H9 (cell line): ENCODE measurements around the gene SNX15. TPM values are rescaled to one million over a fixed set of nuclear protein-coding genes. Genes with fewer than 3 reads are reported as not detected.

ENCODE experiments used
- DNase-seq: peaks from one replicate; pipeline ENCODE4 v3.0.0-alpha.2; 2017
- H2AFZ ChIP-seq: one replicate; pipeline ENCODE4 v1.6.1; 2013; ENCODE audit warnings: mild to moderate bottlenecking, low read length, control low read depth, moderate library complexity
- H2AK5ac ChIP-seq: 2 replicates; pipeline ENCODE4 v1.6.1; 2013; ENCODE audit warnings: low read length, control low read depth, mixed read lengths; ENCODE audit not compliant: insufficient read length
- H2BK120ac ChIP-seq: one replicate; pipeline ENCODE4 v1.6.1; 2013; ENCODE audit warnings: low read depth, mild to moderate bottlenecking, low read length, control low read depth, inconsistent platforms; ENCODE audit not compliant: poor library complexity, severe bottlenecking
- H2BK12ac ChIP-seq: 2 replicates; pipeline ENCODE4 v1.6.1; 2013; ENCODE audit warnings: low read length, control low read depth, mixed read lengths, low read depth; ENCODE audit not compliant: insufficient read length
- H2BK15ac ChIP-seq: 2 replicates; pipeline ENCODE4 v1.6.1; 2013; ENCODE audit warnings: low read depth, low read length, control low read depth
- H2BK20ac ChIP-seq: one replicate; pipeline ENCODE4 v1.6.1; 2013; ENCODE audit warnings: low read depth, mild to moderate bottlenecking, low read length, control low read depth, inconsistent platforms; ENCODE audit not compliant: poor library complexity, severe bottlenecking
- H2BK5ac ChIP-seq: 2 replicates; pipeline ENCODE4 v1.6.1; 2013; ENCODE audit warnings: low read length, control low read depth, mixed read lengths; ENCODE audit not compliant: insufficient read length
- H3K14ac ChIP-seq: 2 replicates; pipeline ENCODE4 v1.6.1; 2013; ENCODE audit warnings: low read length, control low read depth; ENCODE audit not compliant: insufficient read depth
- H3K18ac ChIP-seq: 2 replicates; pipeline ENCODE4 v1.6.1; 2013; ENCODE audit warnings: low read depth, mild to moderate bottlenecking, mixed read lengths, low read length, control low read depth; ENCODE audit not compliant: insufficient read length
- H3K23ac ChIP-seq: 2 replicates; pipeline ENCODE4 v1.6.1; 2013; ENCODE audit warnings: low read length, control low read depth, mixed read lengths, low read depth; ENCODE audit not compliant: insufficient read length
- H3K23me2 ChIP-seq: 2 replicates; pipeline ENCODE4 v1.6.1; 2013; ENCODE audit warnings: low read depth, mild to moderate bottlenecking, mixed read lengths, low read length, control low read depth; ENCODE audit not compliant: insufficient read length, poor library complexity, severe bottlenecking
- H3K27ac ChIP-seq: 2 replicates; pipeline ENCODE4 v1.5.1; 2013; ENCODE audit warnings: low read length, control low read depth, mixed read lengths, low read depth; ENCODE audit not compliant: insufficient read length
- H3K27me3 ChIP-seq: 2 replicates; pipeline ENCODE4 v1.6.1; 2013; ENCODE audit warnings: low read length, control low read depth, inconsistent platforms; ENCODE audit not compliant: insufficient read depth
- H3K4ac ChIP-seq: 2 replicates; pipeline ENCODE4 v1.6.1; 2013; ENCODE audit warnings: low read depth, mild to moderate bottlenecking, control low read depth, inconsistent platforms, low read length, moderate library complexity
- H3K4me1 ChIP-seq: 2 replicates; pipeline ENCODE4 v1.6.1; 2013; ENCODE audit warnings: low read length, control low read depth, inconsistent platforms; ENCODE audit not compliant: insufficient read depth
- H3K4me2 ChIP-seq: 2 replicates; pipeline ENCODE4 v1.6.1; 2013; ENCODE audit warnings: low read length, control low read depth, mixed read lengths; ENCODE audit not compliant: insufficient read length, insufficient read depth
- H3K56ac ChIP-seq: 2 replicates; pipeline ENCODE4 v1.6.1; 2013; ENCODE audit warnings: low read depth, mild to moderate bottlenecking, mixed read lengths, low read length, control low read depth; ENCODE audit not compliant: insufficient read length
- H3K79me1 ChIP-seq: 2 replicates; pipeline ENCODE4 v1.6.1; 2013; ENCODE audit warnings: low read depth, mild to moderate bottlenecking, moderate library complexity, low read length, control low read depth, inconsistent platforms; ENCODE audit not compliant: insufficient read depth, poor library complexity, severe bottlenecking
- H3K79me2 ChIP-seq: 2 replicates; pipeline ENCODE4 v1.6.1; 2013; ENCODE audit warnings: low read length, control low read depth, inconsistent platforms; ENCODE audit not compliant: insufficient read depth
- H3K9ac ChIP-seq: 2 replicates; pipeline ENCODE4 v1.6.1; 2013; ENCODE audit warnings: low read length, control low read depth, mixed read lengths; ENCODE audit not compliant: insufficient read length; ENCODE audit errors: extremely low read depth
- H3K9me3 ChIP-seq: one replicate; pipeline ENCODE4 v1.6.1; 2013; ENCODE audit warnings: low read depth, low read length, inconsistent platforms; ENCODE audit not compliant: control insufficient read depth
- H3T11ph ChIP-seq: one replicate; pipeline ENCODE4 v1.6.1; 2013; ENCODE audit warnings: mild to moderate bottlenecking, low read length, control low read depth, inconsistent platforms
- H4K20me1 ChIP-seq: one replicate; pipeline ENCODE4 v1.6.1; 2013; ENCODE audit not compliant: control insufficient read depth, insufficient read length, insufficient read depth
- H4K5ac ChIP-seq: 2 replicates; pipeline ENCODE4 v1.6.1; 2013; ENCODE audit warnings: low read depth, mild to moderate bottlenecking, mixed read lengths, low read length, control low read depth; ENCODE audit not compliant: insufficient read length
- H4K8ac ChIP-seq: replicated peaks from 2 replicates; pipeline ENCODE4 v1.6.1; 2013; ENCODE audit warnings: low read length, control low read depth, mixed read lengths, low read depth; ENCODE audit not compliant: insufficient read length
- H4K91ac ChIP-seq: 2 replicates; pipeline ENCODE4 v1.6.1; 2013; ENCODE audit warnings: low read depth, mild to moderate bottlenecking, moderate library complexity, mixed read lengths, low read length, control low read depth; ENCODE audit not compliant: insufficient read length
- H3K27ac Mint-ChIP-seq, 3 experiments: 2 replicates in 2 of 3; 3 replicates in 1 of 3; pipeline ENCODE4 v1.8.0; 2020 to 2021; ENCODE audit warnings: mixed read lengths in 3 of 3, mild to moderate bottlenecking in 1 of 3, moderate library complexity in 1 of 3
- H3K27me3 Mint-ChIP-seq: 2 replicates; pipeline ENCODE4 v1.8.0; 2021; ENCODE audit warnings: low read depth, mild to moderate bottlenecking, moderate library complexity, mixed read lengths
- H3K36me3 Mint-ChIP-seq, 3 experiments: 2 replicates in 2 of 3; 3 replicates in 1 of 3; pipeline ENCODE4 v1.8.0; 2020 to 2021; ENCODE audit warnings: low read depth in 3 of 3, mixed read lengths in 3 of 3; ENCODE audit not compliant: insufficient read depth in 1 of 3
- H3K4me1 Mint-ChIP-seq, 2 experiments: 2 replicates each; pipeline ENCODE4 v1.8.0; 2020; ENCODE audit warnings: mixed read lengths in 2 of 2
- H3K4me3 Mint-ChIP-seq, 2 experiments: 2 replicates in 1 of 2; 3 replicates in 1 of 2; pipeline ENCODE4 v1.8.0; 2020 to 2021; ENCODE audit warnings: mild to moderate bottlenecking in 2 of 2, mixed read lengths in 2 of 2, moderate library complexity in 1 of 2
- H3K9me3 Mint-ChIP-seq, 2 experiments: 2 replicates in 1 of 2; 3 replicates in 1 of 2; pipeline ENCODE4 v1.8.0; 2020; ENCODE audit warnings: mild to moderate bottlenecking in 2 of 2, mixed read lengths in 2 of 2, moderate library complexity in 1 of 2
- WGBS: extraction: QIAGEN DNeasy Blood & Tissue Kit; methylation state at CpG from one replicate; pipeline ENCODE4 v1.1.7; 2013; ENCODE audit warnings: missing lambda C conversion rate, low lambda C conversion rate, mixed read lengths; ENCODE audit not compliant: insufficient read length; ENCODE audit errors: extremely low coverage; 5-methylcytosine and 5-hydroxymethylcytosine counted together
- total RNA-seq: library from RNA; stranded (reverse); gene quantifications from 2 replicates; pipeline ENCODE4 v1.2.1, GENCODE V29; 2021
- TF ChIP-seq, protein P1 (sequence below): fragments of 200-600 bp; sonication (generic); conservative IDR thresholded peaks from 3 replicates; pipeline ENCODE4 v1.8.0; 2021; ENCODE audit warnings: antibody characterized with exemption, mild to moderate bottlenecking

The SNX15 gene
- total RNA-seq, 1 experiment from 2014 or later, result 24.3 TPM

GRCh38 chr11:65059959-65060824, 33.0 kb downstream of the SNX15 start:
- no peak overlapping the region for H2BK12ac ChIP-seq
- no peaks in the 10 kb centered on the region for H3K9me3 Mint-ChIP-seq
- H2BK15ac ChIP-seq, result no peak overlapping the region
- H3K27ac Mint-ChIP-seq, result no peak overlapping the region
- no peak overlapping the region for H3K56ac ChIP-seq
- H2AFZ ChIP-seq, result no peak overlapping the region
- H2BK120ac ChIP-seq, result no peak overlapping the region
- no peak overlapping the region for H2BK20ac ChIP-seq
- no peak overlapping the region for H2BK5ac ChIP-seq
- no peak overlapping the region for H3K4me2 ChIP-seq
- H3T11ph ChIP-seq, result no peak overlapping the region
- no peak overlapping the region for H2AK5ac ChIP-seq
- no peak overlapping the region for H3K9ac ChIP-seq
- no peaks in the 10 kb centered on the region for H4K20me1 ChIP-seq
- WGBS, result no CpG with 5 or more reads among the region's 10 CpGs
- no peak overlapping the region for H3K4ac ChIP-seq
- H3K14ac ChIP-seq, result no peak overlapping the region
- H3K23me2 ChIP-seq, result no peaks in the 10 kb centered on the region
- no peaks in the 10 kb centered on the region for H3K79me2 ChIP-seq
- H4K8ac ChIP-seq, result no peak overlapping the region
- H3K4me1 Mint-ChIP-seq, result peaks cover 4 to 5% of the 10 kb centered on the region in 2 experiments
- DNase-seq, result no peak
- no peaks in the 10 kb centered on the region for H3K9me3 ChIP-seq
- H3K4me3 Mint-ChIP-seq, result no peak overlapping the region
- TF ChIP-seq, protein P1, sequence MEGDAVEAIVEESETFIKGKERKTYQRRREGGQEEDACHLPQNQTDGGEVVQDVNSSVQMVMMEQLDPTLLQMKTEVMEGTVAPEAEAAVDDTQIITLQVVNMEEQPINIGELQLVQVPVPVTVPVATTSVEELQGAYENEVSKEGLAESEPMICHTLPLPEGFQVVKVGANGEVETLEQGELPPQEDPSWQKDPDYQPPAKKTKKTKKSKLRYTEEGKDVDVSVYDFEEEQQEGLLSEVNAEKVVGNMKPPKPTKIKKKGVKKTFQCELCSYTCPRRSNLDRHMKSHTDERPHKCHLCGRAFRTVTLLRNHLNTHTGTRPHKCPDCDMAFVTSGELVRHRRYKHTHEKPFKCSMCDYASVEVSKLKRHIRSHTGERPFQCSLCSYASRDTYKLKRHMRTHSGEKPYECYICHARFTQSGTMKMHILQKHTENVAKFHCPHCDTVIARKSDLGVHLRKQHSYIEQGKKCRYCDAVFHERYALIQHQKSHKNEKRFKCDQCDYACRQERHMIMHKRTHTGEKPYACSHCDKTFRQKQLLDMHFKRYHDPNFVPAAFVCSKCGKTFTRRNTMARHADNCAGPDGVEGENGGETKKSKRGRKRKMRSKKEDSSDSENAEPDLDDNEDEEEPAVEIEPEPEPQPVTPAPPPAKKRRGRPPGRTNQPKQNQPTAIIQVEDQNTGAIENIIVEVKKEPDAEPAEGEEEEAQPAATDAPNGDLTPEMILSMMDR, result no peak
- no peak overlapping the region for H3K18ac ChIP-seq
- H4K5ac ChIP-seq, result no peak overlapping the region
- peaks cover 8% of the 10 kb centered on the region for H3K27me3 Mint-ChIP-seq
- H4K91ac ChIP-seq, result no peak overlapping the region
- H3K79me1 ChIP-seq, result no peaks in the 10 kb centered on the region
- no peak overlapping the region for H3K23ac ChIP-seq
- no peak overlapping the region for H3K27ac ChIP-seq
- no peaks in the 10 kb centered on the region for H3K27me3 ChIP-seq
- no peaks in the 10 kb centered on the region for H3K4me1 ChIP-seq
- no peaks in the 10 kb centered on the region for H3K36me3 Mint-ChIP-seq
